HG02623 (cell line): ENCODE data around the gene L3MBTL1.
"Not testable (repeated sequence)": the region's sequence is repeated elsewhere in the genome, so short reads cannot be mapped to it uniquely, and the experiment has no call there.

Experiments
- ATAC-seq: cut with Tn5 transposase; IDR thresholded peaks from one replicate; pipeline ENCODE4 v1.9.1; 2021; ENCODE audit warnings: moderate library complexity; ENCODE audit not compliant: unreplicated experiment

L3MBTL1 gene

GRCh38 chr20:43584448-43585136 is 77.1 kb downstream of the L3MBTL1 start:
- ATAC-seq, result no peak

GRCh38 chr20:43586641-43587040 is 79.1 kb downstream of the L3MBTL1 start:
- no peak for ATAC-seq

- not testable (repeated sequence) for ATAC-seq
Observed at GRCh38 chr20:43588526-43588925, 81.0 kb downstream of the L3MBTL1 start.

- ATAC-seq, result no peak
Observed at GRCh38 chr20:43590036-43590391, 82.5 kb downstream of the L3MBTL1 start.

- ATAC-seq, result peak; percentile 99
Observed at GRCh38 chr20:43590392-43591303, 83.2 kb downstream of the L3MBTL1 start, which contains the start of gene IFT52. IFT52 (plus strand) TSS chr20:43590937; CDS start chr20:43594699, 3,762 bp downstream.
